A549 (cell line): ENCODE measurements around the gene PRSS22. TPM values are rescaled to one million over a fixed set of nuclear protein-coding genes. Genes with fewer than 3 reads are reported as not detected.
A peak's percentile ranks its signal among the peaks of the same experiment; 100 is the strongest.

Source experiments
- ATAC-seq, 2 experiments: fragments of 200-7000 bp in 1 of 2; fragments of >200 bp in 1 of 2; cut with Nextera tagmentation in 1 of 2; cut with Tn5 transposase in 1 of 2; 3 replicates each; pipeline versions ENCODE4 v1.8.0 to v1.9.1; 2018 to 2020; ENCODE audit warnings: mild to moderate bottlenecking in 1 of 2, moderate library complexity in 1 of 2
- CTCF ChIA-PET: fragments of 300-600 bp; sonication (Branson Sonifier 250); formaldehyde crosslinking; extraction: SDS; loops from one replicate; lab custom pipeline; 2021; ENCODE audit warnings: antibody characterized with exemption, inconsistent platforms; lab: Yijun Ruan, JAX
- POLR2A ChIA-PET: fragments of 350-600 bp; formaldehyde crosslinking; extraction: SDS; loops from one replicate; lab custom pipeline; 2021; ENCODE audit warnings: antibody characterized with exemption, inconsistent platforms; lab: Yijun Ruan, JAX
- DNase-seq, 2 experiments: peaks; one replicate each; pipeline versions ENCODE4 v3.0.0 to v3.0.0-alpha.2; 2011 to 2016; ENCODE audit warnings: low read depth in 1 of 2, low spot score in 1 of 2
- FAIRE-seq: peaks from 2 replicates; lab custom pipeline; 2011; peaks lifted over from hg19 to GRCh38; lab: Jason Lieb, UNC
- H3K27ac ChIP-seq, 2 experiments: fragments of >200 bp; sonication (Bioruptor Twin); formaldehyde crosslinking; 3 replicates each; pipeline ENCODE4 v1.5.1; 2016 to 2017
- H3K4me1 ChIP-seq: fragments of >200 bp; sonication (Bioruptor Twin); formaldehyde crosslinking; 3 replicates; pipeline ENCODE4 v1.6.1; 2016
- H3K4me2 ChIP-seq: fragments of >200 bp; sonication (Bioruptor Twin); formaldehyde crosslinking; 3 replicates; pipeline ENCODE4 v1.6.1; 2016
- H3K4me3 ChIP-seq: fragments of >200 bp; sonication (Bioruptor Twin); formaldehyde crosslinking; 3 replicates; pipeline ENCODE4 v1.5.1; 2016
- H3K9me3 ChIP-seq: fragments of >200 bp; sonication (Bioruptor Twin); formaldehyde crosslinking; 3 replicates; pipeline ENCODE4 v1.6.1; 2016
- CBX8 ChIP-seq: fragments of 200-600 bp; sonication (generic); IDR thresholded peaks from 2 replicates; pipeline ENCODE4 v1.6.1; 2016
- CHD4 ChIP-seq: fragments of 200-600 bp; sonication (generic); IDR thresholded peaks from 2 replicates; pipeline ENCODE4 v1.6.1; 2016; ENCODE audit warnings: antibody characterized with exemption, mild to moderate bottlenecking, borderline replicate concordance
- GATA3 ChIP-seq: IDR thresholded peaks from 2 replicates; pipeline ENCODE4 v1.6.1; 2012; ENCODE audit warnings: borderline replicate concordance
- HEYL ChIP-seq: fragments of 250-450 bp; sonication (Bioruptor Pico); IDR thresholded peaks from 2 replicates; pipeline ENCODE4 v1.8.0; 2021; ENCODE audit warnings: mild to moderate bottlenecking, moderate library complexity
- JUNB ChIP-seq: fragments of >200 bp; sonication (Bioruptor Twin); formaldehyde crosslinking; IDR thresholded peaks from 2 replicates; pipeline ENCODE4 v1.6.1; 2016
- KDM1A ChIP-seq: fragments of 200-600 bp; sonication (generic); IDR thresholded peaks from 2 replicates; pipeline ENCODE4 v1.6.1; 2016; ENCODE audit warnings: low read depth, mild to moderate bottlenecking
- KDM5A ChIP-seq: fragments of 200-600 bp; sonication (generic); IDR thresholded peaks from 2 replicates; pipeline ENCODE4 v1.6.1; 2016; ENCODE audit warnings: antibody characterized with exemption, mild to moderate bottlenecking
- POLR2A ChIP-seq: IDR thresholded peaks from 2 replicates; pipeline ENCODE4 v1.6.1; 2012; ENCODE audit warnings: mild to moderate bottlenecking, low read length
- RAD21 ChIP-seq, 2 experiments: fragments of >200 bp in 1 of 2; sonication (Bioruptor Twin) in 1 of 2; formaldehyde crosslinking in 1 of 2; IDR thresholded peaks in 1 of 2; conservative IDR thresholded peaks in 1 of 2; 2 replicates in 1 of 2; 3 replicates in 1 of 2; pipeline ENCODE4 v1.6.1; 2012 to 2018; ENCODE audit warnings: inconsistent platforms in 1 of 2
- RNF2 ChIP-seq: fragments of 200-600 bp; sonication (generic); IDR thresholded peaks from 2 replicates; pipeline ENCODE4 v1.6.1; 2016; ENCODE audit warnings: low read depth, mild to moderate bottlenecking, antibody characterized with exemption, moderate library complexity, borderline replicate concordance
- ZFP36 ChIP-seq: fragments of 450-650 bp; IDR thresholded peaks from 2 replicates; pipeline ENCODE4 v1.6.1; 2014; ENCODE audit warnings: borderline replicate concordance; ENCODE audit not compliant: partially characterized antibody
- ZSCAN20 ChIP-seq: fragments of 250-450 bp; sonication (Bioruptor Pico); IDR thresholded peaks from 2 replicates; pipeline ENCODE4 v1.8.0; 2022; ENCODE audit warnings: mild to moderate bottlenecking, moderate library complexity
- WGBS: methylation state at CpG from one replicate; pipeline ENCODE4 v1.1.6; 2017; ENCODE audit errors: missing lambda C conversion rate; 5-methylcytosine and 5-hydroxymethylcytosine counted together
- polyA plus RNA-seq, 4 experiments: library from polyadenylated mRNA; depleted of rRNA in 3 of 4; stranded (reverse); fragments of >200 nt; fragmentation: RNase III in 1 of 4; extraction: RNeasy Plus Mini Kit Qiagen cat#74134 plus additional on column Dnase treatment in 1 of 4; gene quantifications; 2 replicates in 3 of 4; 3 replicates in 1 of 4; pipeline ENCODE4 v1.2.3, GENCODE V29; 2011 to 2017
- TF ChIP-seq, protein P1 (sequence below): fragments of 200-600 bp; sonication (generic); IDR thresholded peaks from 2 replicates; pipeline ENCODE4 v1.6.1; 2016; ENCODE audit warnings: antibody characterized with exemption, mild to moderate bottlenecking, moderate library complexity
- TF ChIP-seq, protein P2 (sequence below): fragments of 250-450 bp; sonication (Bioruptor Pico); IDR thresholded peaks from 2 replicates; pipeline ENCODE4 v1.5.0; 2020; ENCODE audit warnings: low read depth, mild to moderate bottlenecking, moderate library complexity
- TF ChIP-seq, protein P3 (sequence below): fragments of 250-450 bp; sonication (Bioruptor Pico); IDR thresholded peaks from 2 replicates; pipeline ENCODE4 v1.5.0; 2021; ENCODE audit warnings: mild to moderate bottlenecking, moderate library complexity, borderline replicate concordance
- TF ChIP-seq, protein P4 (sequence below): IDR thresholded peaks from 2 replicates; pipeline ENCODE4 v1.6.1; 2012

Gene PRSS22
- polyA plus RNA-seq, 2 of the 4 experiments (the other 2 are of a cell fraction) = 0.10 TPM; not detected in 1

DNA sequence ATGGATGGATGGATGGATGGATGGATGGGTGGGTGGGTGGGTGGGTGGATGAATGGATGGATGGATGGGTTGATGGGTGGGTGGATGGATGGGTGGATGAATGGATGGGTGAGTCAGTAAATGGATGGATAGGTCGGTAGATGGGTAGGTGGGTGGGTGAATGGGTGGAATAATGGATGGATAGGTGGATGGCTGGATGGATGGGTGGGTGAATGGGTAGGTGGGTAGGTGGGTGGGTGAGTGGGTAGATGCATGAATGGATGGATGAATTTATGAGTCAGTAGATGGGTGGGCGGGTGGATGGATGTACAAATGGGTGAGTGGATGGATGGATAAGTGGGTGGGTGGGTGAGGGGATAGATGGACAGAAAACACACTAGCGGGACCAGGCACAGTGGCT lies 23.0 kb downstream of the PRSS22 start:
- peak overlapping the region; percentile 79 to 90 for H3K27ac ChIP-seq
- H3K4me3 ChIP-seq = no peak overlapping the region
- WGBS = 90% methylated on average over 2 of the region's 3 CpGs
- H3K4me1 ChIP-seq = peaks cover 45% of the 10 kb centered on the region
- no peak for TF ChIP-seq ZFP36
- TF ChIP-seq, protein P1, sequence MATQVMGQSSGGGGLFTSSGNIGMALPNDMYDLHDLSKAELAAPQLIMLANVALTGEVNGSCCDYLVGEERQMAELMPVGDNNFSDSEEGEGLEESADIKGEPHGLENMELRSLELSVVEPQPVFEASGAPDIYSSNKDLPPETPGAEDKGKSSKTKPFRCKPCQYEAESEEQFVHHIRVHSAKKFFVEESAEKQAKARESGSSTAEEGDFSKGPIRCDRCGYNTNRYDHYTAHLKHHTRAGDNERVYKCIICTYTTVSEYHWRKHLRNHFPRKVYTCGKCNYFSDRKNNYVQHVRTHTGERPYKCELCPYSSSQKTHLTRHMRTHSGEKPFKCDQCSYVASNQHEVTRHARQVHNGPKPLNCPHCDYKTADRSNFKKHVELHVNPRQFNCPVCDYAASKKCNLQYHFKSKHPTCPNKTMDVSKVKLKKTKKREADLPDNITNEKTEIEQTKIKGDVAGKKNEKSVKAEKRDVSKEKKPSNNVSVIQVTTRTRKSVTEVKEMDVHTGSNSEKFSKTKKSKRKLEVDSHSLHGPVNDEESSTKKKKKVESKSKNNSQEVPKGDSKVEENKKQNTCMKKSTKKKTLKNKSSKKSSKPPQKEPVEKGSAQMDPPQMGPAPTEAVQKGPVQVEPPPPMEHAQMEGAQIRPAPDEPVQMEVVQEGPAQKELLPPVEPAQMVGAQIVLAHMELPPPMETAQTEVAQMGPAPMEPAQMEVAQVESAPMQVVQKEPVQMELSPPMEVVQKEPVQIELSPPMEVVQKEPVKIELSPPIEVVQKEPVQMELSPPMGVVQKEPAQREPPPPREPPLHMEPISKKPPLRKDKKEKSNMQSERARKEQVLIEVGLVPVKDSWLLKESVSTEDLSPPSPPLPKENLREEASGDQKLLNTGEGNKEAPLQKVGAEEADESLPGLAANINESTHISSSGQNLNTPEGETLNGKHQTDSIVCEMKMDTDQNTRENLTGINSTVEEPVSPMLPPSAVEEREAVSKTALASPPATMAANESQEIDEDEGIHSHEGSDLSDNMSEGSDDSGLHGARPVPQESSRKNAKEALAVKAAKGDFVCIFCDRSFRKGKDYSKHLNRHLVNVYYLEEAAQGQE = no peak
- no peak for TF ChIP-seq RAD21 (conservative IDR thresholded peaks at IDR 0.05 in 1 of 2, IDR thresholded peaks at IDR 0.05 in 1 of 2)
- TF ChIP-seq, protein P2, sequence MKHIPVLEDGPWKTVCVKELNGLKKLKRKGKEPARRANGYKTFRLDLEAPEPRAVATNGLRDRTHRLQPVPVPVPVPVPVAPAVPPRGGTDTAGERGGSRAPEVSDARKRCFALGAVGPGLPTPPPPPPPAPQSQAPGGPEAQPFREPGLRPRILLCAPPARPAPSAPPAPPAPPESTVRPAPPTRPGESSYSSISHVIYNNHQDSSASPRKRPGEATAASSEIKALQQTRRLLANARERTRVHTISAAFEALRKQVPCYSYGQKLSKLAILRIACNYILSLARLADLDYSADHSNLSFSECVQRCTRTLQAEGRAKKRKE = no peak
- no peak for TF ChIP-seq GATA3
- no peak for TF ChIP-seq KDM5A
- no peak for TF ChIP-seq KDM1A
- no peak for TF ChIP-seq RNF2
- POLR2A ChIA-PET = no interaction called here
- DNase-seq = no peak
- ATAC-seq = no peak
- CTCF ChIA-PET = no interaction called here
- H3K4me2 ChIP-seq = peak overlapping the region; percentile 60
- FAIRE-seq = no peak
- no peaks in the 10 kb centered on the region for H3K9me3 ChIP-seq

DNA sequence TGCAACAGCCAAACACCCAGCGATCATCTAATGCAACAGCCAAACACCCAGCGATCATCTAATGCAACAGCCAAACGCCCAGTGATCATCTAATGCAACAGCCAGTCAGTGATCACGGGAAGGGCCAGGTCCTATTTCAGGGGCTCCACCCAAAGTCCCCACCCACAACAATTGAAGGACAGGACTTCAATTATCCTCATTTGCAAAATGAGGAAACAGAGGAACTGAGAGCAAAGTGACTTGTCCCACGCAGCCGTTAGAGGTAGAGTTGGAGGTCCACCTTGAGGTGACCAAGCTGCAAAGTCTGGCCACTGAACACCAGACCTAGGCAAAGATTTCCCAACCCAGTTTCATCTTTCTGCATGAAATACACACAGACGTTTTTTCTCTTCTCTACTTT lies 24.2 kb downstream of the PRSS22 start:
- no peak for TF ChIP-seq CBX8
- no peak for TF ChIP-seq KDM1A
- TF ChIP-seq HEYL (CRISPR knock-in tag) = no peak
- TF ChIP-seq ZSCAN20 (CRISPR knock-in tag) = no peak
- TF ChIP-seq CHD4 = no peak
- TF ChIP-seq, protein P3, sequence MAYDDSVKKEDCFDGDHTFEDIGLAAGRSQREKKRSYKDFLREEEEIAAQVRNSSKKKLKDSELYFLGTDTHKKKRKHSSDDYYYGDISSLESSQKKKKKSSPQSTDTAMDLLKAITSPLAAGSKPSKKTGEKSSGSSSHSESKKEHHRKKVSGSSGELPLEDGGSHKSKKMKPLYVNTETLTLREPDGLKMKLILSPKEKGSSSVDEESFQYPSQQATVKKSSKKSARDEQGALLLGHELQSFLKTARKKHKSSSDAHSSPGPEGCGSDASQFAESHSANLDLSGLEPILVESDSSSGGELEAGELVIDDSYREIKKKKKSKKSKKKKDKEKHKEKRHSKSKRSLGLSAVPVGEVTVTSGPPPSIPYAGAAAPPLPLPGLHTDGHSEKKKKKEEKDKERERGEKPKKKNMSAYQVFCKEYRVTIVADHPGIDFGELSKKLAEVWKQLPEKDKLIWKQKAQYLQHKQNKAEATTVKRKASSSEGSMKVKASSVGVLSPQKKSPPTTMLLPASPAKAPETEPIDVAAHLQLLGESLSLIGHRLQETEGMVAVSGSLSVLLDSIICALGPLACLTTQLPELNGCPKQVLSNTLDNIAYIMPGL = no peak
- no peak for TF ChIP-seq POLR2A
- Histone ChIP-seq H3K4me3 (no peak overlapping the region), H3K9me3 (no peaks in the 10 kb centered on the region), H3K4me1 (peaks cover 39% of the 10 kb centered on the region), H3K27ac (no peak overlapping the region), H3K4me2 (no peak overlapping the region)
- ATAC-seq (no peak), DNase-seq (no peak), FAIRE-seq (no peak)
- 76% methylated on average over 6 of the region's 7 CpGs for WGBS
- CTCF ChIA-PET = no interaction called here
- POLR2A ChIA-PET = no interaction called here

DNA sequence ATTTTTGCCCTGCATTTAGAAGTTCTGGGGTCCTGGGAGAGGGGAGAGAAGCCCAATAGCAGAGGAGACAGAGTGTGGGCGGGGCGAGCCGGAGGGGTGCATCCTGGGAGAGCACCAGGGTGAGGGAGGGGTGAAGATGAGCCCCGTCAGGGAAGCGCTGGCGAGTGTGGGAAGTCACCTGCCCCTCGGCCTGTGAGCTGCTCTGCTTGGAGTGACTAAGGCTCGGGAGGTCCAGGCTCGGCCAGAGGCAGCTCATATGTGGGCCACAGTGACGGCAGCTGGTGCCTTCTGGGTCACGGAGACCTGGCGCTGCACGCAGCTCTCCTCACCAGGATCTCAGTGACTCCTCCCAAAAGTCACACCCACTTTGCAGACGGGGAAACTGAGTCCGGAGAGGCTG lies 26.8 kb downstream of the PRSS22 start:
- no peak for FAIRE-seq
- Histone ChIP-seq H3K9me3 (no peaks in the 10 kb centered on the region), H3K27ac (no peak overlapping the region), H3K4me2 (no peak overlapping the region), H3K4me1 (peaks cover 19% of the 10 kb centered on the region), H3K4me3 (no peak overlapping the region)
- no peak for DNase-seq
- no peak for ATAC-seq
- WGBS = 76% methylated on average over 15 of the region's 15 CpGs
- TF ChIP-seq CBX8 = no peak
- TF ChIP-seq, protein P4, sequence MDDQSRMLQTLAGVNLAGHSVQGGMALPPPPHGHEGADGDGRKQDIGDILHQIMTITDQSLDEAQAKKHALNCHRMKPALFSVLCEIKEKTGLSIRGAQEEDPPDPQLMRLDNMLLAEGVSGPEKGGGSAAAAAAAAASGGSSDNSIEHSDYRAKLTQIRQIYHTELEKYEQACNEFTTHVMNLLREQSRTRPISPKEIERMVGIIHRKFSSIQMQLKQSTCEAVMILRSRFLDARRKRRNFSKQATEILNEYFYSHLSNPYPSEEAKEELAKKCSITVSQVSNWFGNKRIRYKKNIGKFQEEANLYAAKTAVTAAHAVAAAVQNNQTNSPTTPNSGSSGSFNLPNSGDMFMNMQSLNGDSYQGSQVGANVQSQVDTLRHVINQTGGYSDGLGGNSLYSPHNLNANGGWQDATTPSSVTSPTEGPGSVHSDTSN = no peak
- TF ChIP-seq JUNB = no peak
- TF ChIP-seq, all 56 proteins: peak for 0
- ChIA-PET POLR2A (no interaction called here), CTCF (interaction anchor here (0.8 to 5.0 kb wide), 8 partner anchors 8 to 96 kb away, joined by 3 to 31 read pairs (median 5); no protein-coding TSS in a partner anchor)
